Loucy (cell line): ENCODE results near the gene TXNDC11.

Source experiments
- H2AFZ ChIP-seq: fragments of 200-600 bp; sonication (generic); 2 replicates; pipeline ENCODE4 v1.6.0; 2016; ENCODE audit warnings: antibody characterized with exemption, mild to moderate bottlenecking, low read length, moderate library complexity
- H3F3A ChIP-seq: fragments of 200-600 bp; 2 replicates; pipeline ENCODE4 v1.6.0; 2016; ENCODE audit warnings: antibody characterized with exemption, low read depth, mild to moderate bottlenecking
- H3K27me3 ChIP-seq: fragments of 200-600 bp; sonication (generic); 2 replicates; pipeline ENCODE4 v1.6.1; 2014; ENCODE audit warnings: low read length, mild to moderate bottlenecking; ENCODE audit not compliant: insufficient read depth, poor library complexity, severe bottlenecking
- H3K36me3 ChIP-seq: fragments of 200-600 bp; sonication (generic); 2 replicates; pipeline ENCODE4 v1.6.1; 2016; ENCODE audit warnings: low read length; ENCODE audit not compliant: insufficient read depth
- H3K4me1 ChIP-seq: fragments of 200-600 bp; sonication (generic); 2 replicates; pipeline ENCODE4 v1.5.1; 2014; ENCODE audit warnings: low read length, mild to moderate bottlenecking; ENCODE audit not compliant: insufficient read depth, poor library complexity, severe bottlenecking
- H3K4me2 ChIP-seq: fragments of 200-600 bp; sonication (generic); 2 replicates; pipeline ENCODE4 v1.6.0; 2014; ENCODE audit warnings: antibody characterized with exemption, low read length, low read depth, mild to moderate bottlenecking; ENCODE audit not compliant: poor library complexity, severe bottlenecking
- H3K4me3 ChIP-seq: fragments of 200-600 bp; sonication (generic); 2 replicates; pipeline ENCODE4 v1.5.1; 2014; ENCODE audit warnings: low read length, mild to moderate bottlenecking, mixed read lengths; ENCODE audit not compliant: poor library complexity, severe bottlenecking
- H3K79me2 ChIP-seq: fragments of 200-600 bp; sonication (generic); 2 replicates; pipeline ENCODE4 v1.6.1; 2014; ENCODE audit warnings: low read length; ENCODE audit not compliant: insufficient read depth
- H3K9ac ChIP-seq: fragments of 200-600 bp; sonication (generic); 2 replicates; pipeline ENCODE4 v1.6.0; 2014; ENCODE audit warnings: mild to moderate bottlenecking, low read depth, low read length, moderate library complexity; ENCODE audit not compliant: poor library complexity, severe bottlenecking
- H3K9me2 ChIP-seq: fragments of 200-600 bp; sonication (generic); replicated peaks from 2 replicates; pipeline ENCODE4 v1.6.1; 2016; ENCODE audit warnings: low read depth, low read length, mixed read lengths
- H3K9me3 ChIP-seq: fragments of 200-600 bp; sonication (generic); 2 replicates; pipeline ENCODE4 v1.6.1; 2014; ENCODE audit warnings: mild to moderate bottlenecking, antibody characterized with exemption, low read length, low read depth; ENCODE audit not compliant: insufficient read depth
- H4K20me1 ChIP-seq: fragments of 200-600 bp; sonication (generic); 2 replicates; pipeline ENCODE4 v1.6.0; 2014; ENCODE audit warnings: antibody characterized with exemption, low read length, mild to moderate bottlenecking; ENCODE audit not compliant: insufficient read depth, poor library complexity, severe bottlenecking
- EZH2phosphoT487 ChIP-seq: fragments of 200-600 bp; IDR thresholded peaks from 2 replicates; pipeline ENCODE4 v1.6.1; 2018; ENCODE audit warnings: antibody characterized with exemption, mild to moderate bottlenecking, moderate library complexity, borderline replicate concordance
- TF ChIP-seq, protein P1 (sequence below): fragments of 200-600 bp; sonication (generic); conservative IDR thresholded peaks from 2 replicates; pipeline ENCODE4 v1.5.1; 2014; ENCODE audit warnings: mild to moderate bottlenecking, antibody characterized with exemption, low read length

TXNDC11 gene

DNA sequence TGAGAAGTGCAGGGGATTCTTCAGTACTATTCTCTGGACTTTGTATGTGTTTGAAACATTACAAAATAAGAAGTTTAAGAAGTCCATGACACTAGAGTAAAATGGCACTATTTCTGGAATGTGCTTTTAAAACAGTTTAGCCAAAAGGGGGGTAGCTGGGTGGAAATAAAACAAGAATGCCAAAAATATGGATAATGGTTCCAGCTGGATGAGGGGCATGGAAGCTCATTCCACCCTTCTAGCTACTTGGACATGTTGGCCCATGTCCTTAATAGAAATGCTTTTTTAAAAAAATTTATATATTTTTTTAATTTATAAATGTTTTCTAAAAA is 41.3 kb upstream of the TXNDC11 start:
- TF ChIP-seq EZH2phosphoT487: no peak
- TF ChIP-seq, protein P1, sequence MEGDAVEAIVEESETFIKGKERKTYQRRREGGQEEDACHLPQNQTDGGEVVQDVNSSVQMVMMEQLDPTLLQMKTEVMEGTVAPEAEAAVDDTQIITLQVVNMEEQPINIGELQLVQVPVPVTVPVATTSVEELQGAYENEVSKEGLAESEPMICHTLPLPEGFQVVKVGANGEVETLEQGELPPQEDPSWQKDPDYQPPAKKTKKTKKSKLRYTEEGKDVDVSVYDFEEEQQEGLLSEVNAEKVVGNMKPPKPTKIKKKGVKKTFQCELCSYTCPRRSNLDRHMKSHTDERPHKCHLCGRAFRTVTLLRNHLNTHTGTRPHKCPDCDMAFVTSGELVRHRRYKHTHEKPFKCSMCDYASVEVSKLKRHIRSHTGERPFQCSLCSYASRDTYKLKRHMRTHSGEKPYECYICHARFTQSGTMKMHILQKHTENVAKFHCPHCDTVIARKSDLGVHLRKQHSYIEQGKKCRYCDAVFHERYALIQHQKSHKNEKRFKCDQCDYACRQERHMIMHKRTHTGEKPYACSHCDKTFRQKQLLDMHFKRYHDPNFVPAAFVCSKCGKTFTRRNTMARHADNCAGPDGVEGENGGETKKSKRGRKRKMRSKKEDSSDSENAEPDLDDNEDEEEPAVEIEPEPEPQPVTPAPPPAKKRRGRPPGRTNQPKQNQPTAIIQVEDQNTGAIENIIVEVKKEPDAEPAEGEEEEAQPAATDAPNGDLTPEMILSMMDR: no peak
- H3K79me2 ChIP-seq: peaks cover 69% of the 10 kb centered on the region
- H3K9ac ChIP-seq: peak overlapping the region; percentile 11
- H3K9me3 ChIP-seq: no peaks in the 10 kb centered on the region
- H3K9me2 ChIP-seq: no peaks in the 10 kb centered on the region
- H3K36me3 ChIP-seq: peaks cover 4% of the 10 kb centered on the region; the same call in 1 of the 2 replicates
- H3K4me2 ChIP-seq: peak overlapping the region; percentile 40
- no peaks in the 10 kb centered on the region for H3F3A ChIP-seq
- peaks cover 12% of the 10 kb centered on the region for H4K20me1 ChIP-seq
- H2AFZ ChIP-seq: no peak overlapping the region
- H3K4me1 ChIP-seq: peaks cover 6% of the 10 kb centered on the region
- no peaks in the 10 kb centered on the region for H3K27me3 ChIP-seq
- H3K4me3 ChIP-seq: no peak overlapping the region

DNA sequence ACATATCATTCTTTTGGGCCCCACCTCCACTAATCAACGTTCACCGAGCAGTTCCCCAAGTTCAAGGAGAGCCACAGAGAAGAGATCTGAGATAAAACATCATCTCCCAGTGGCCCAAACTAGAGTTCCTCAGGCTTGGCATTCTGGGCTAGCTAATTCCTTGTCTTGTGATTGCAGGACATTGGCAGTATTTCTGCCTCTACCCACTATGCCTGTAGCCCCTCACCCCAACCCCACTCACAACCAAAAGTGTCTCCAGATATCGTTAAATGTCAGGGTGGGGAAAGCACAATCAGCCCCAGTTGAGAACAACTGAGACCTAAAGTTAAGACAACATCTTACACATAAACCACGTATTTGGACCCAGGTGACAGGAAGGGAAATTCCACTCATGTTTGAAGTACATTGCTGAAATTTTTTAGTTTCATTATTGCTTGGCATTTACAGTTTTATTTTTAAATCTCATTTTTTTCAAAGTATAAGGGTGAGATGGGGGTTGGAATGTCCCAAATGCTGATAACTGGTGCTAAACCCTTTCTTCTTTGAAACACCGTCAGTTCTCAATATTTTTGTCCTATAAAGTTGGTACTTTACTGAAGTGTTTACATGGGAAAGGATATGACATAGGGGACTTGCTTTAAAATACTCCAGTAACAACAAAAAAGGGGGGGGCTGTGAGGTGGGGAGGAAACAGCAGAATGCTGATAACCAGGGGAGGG is 40.8 kb upstream of the TXNDC11 start:
- H3F3A ChIP-seq: no peaks in the 10 kb centered on the region
- no peak overlapping the region for H2AFZ ChIP-seq
- peak overlapping the region; percentile 40 for H3K4me2 ChIP-seq
- TF ChIP-seq, protein P1: no peak
- no peak for TF ChIP-seq EZH2phosphoT487
- H3K9me3 ChIP-seq: no peaks in the 10 kb centered on the region
- H3K79me2 ChIP-seq: peaks cover 64% of the 10 kb centered on the region
- H3K36me3 ChIP-seq: peaks cover 4% of the 10 kb centered on the region; the same call in 1 of the 2 replicates
- peak overlapping the region; percentile 11 for H3K9ac ChIP-seq
- no peak overlapping the region for H3K4me3 ChIP-seq
- H3K9me2 ChIP-seq: no peaks in the 10 kb centered on the region
- peaks cover 12% of the 10 kb centered on the region for H4K20me1 ChIP-seq
- no peaks in the 10 kb centered on the region for H3K27me3 ChIP-seq
- H3K4me1 ChIP-seq: peaks cover 6% of the 10 kb centered on the region

DNA sequence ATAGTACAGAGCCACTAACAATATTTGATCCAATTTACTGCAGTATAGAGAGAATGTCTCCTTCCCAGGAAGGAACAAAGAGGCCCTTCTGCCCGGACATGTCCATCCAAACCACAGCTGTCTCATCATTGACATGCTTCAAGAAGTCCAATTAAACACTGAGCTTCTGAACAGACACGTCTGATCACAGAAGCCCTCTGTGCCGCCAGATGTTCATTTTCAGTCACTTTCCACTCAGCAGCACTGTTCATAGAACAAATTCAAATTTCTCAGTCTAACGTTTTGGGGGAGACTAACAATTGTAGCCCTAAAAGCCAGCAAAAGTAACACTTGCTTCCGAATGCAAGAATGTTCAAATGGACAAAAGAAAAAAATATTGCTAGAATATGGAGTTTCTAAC is 39.1 kb upstream of the TXNDC11 start:
- Histone ChIP-seq H2AFZ (no peak overlapping the region), H3K79me2 (peaks cover 47% of the 10 kb centered on the region), H3K9me3 (no peaks in the 10 kb centered on the region), H3K4me2 (no peak overlapping the region), H3K4me1 (peaks cover 6% of the 10 kb centered on the region), H3K9me2 (no peaks in the 10 kb centered on the region), H3K9ac (no peak overlapping the region), H3K4me3 (no peak overlapping the region), H4K20me1 (peaks cover 12% of the 10 kb centered on the region), H3F3A (no peaks in the 10 kb centered on the region), H3K36me3 (peaks cover 8% of the 10 kb centered on the region; the same call in 1 of the 2 replicates), H3K27me3 (no peaks in the 10 kb centered on the region)
- TF ChIP-seq, protein P1: no peak
- no peak for TF ChIP-seq EZH2phosphoT487
